GM21723 (cell line): Measurements from ENCODE around the gene CMC1.
A peak's percentile ranks its signal among the peaks of the same experiment; 100 is the strongest.
"Not testable (repeated sequence)": the region's sequence is repeated elsewhere in the genome, so short reads cannot be mapped to it uniquely, and the experiment has no call there.

Source experiments
- ATAC-seq: cut with Tn5 transposase; IDR thresholded peaks from one replicate; pipeline ENCODE4 v1.9.1; 2021; ENCODE audit warnings: mild to moderate bottlenecking, moderate library complexity; ENCODE audit not compliant: unreplicated experiment

The CMC1 gene, protein sequence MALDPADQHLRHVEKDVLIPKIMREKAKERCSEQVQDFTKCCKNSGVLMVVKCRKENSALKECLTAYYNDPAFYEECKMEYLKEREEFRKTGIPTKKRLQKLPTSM

GRCh38 chr3:28241221-28242160 is at the start of gene CMC1:
CMC1 (plus strand) TSS chr3:28241619; CDS start chr3:28241794, 175 bp downstream.
- ATAC-seq: peak; percentile 99

- ATAC-seq: no peak
Measured at GRCh38 chr3:28198161-28198560, 43.3 kb upstream of the CMC1 start.

- ATAC-seq: no peak
Measured at GRCh38 chr3:28198974-28199373, 42.4 kb upstream of the CMC1 start.

DNA sequence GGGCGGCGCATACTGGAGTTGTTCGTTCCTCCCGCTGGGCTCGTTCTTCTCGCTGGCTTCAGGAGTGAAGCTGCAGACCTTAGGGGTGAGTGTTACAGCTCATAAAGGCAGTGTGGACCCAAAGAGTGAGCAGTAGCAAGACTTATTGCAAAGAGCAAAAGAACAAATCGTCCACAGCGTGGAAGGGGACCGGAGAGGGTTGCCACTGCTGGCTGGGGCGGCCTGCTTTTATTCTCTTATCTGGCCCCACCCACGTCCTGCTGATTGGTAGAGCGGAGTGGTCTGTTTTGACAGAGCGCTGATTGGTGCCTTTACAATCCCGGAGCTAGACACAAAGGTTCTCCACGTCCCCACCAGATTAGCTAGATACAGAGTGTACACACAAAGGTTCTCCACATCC is 41.8 kb upstream of the CMC1 start:
- ATAC-seq: not testable (repeated sequence)

DNA sequence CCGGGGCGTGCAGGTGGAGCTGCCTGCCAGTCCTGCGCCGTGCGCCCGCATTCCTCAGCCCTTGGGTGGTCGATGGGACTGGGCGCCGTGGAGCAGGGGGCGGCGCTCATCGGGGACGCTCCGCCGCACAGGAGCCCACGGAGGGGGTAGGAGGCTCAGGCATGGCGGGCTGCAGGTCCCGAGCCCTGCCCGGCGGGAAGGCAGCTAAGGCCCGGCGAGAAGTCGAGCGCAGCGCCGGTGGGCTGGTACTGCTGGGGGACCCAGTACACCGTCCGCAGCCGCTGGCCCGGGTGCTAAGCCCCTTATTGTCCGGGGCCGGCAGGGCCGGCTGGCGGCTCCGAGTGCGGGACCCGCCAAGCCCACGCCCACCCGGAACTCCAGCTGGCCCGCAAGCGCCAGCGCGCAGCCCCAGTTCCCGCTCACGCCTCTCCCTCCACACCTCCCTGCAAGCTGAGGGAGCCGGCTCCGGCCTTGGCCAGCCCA is 41.0 kb upstream of the CMC1 start:
- not testable (repeated sequence) for ATAC-seq

- no peak for ATAC-seq
Measured at GRCh38 chr3:28206479-28206878, 34.9 kb upstream of the CMC1 start.

DNA sequence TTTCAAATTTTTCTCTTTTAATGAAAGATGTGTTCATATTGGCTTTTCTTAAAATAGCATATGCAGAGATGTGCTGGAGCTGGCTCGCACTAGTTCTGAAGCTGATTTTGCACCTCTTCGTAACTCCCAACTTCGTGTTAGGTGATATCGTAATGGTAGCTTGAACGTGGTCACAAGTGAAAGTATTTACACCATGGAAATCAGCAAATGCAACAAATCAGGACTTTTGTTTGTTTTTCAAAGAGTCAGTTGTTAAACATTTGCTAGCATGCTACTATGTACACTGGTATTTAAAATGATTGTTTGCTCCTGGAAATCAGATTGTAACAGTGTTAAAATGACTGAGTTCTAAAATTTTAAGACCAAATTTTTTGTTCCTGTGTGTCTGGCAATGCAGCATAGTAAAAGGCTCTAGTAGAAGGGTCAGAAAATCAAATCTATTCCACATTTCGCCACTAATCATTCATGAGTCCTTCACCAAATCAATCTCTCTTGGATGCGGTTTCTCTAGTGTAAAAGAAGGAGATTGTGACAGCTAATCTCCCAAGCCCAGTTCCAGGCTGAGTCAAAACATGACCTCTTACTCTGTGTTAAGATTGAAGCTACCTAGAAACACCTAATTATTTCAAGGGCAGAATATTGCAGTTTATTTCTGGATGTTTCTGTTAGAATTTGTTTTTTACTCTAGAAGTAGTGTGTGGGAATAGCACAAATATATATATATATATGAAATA is 34.3 kb upstream of the CMC1 start:
- no peak for ATAC-seq

DNA sequence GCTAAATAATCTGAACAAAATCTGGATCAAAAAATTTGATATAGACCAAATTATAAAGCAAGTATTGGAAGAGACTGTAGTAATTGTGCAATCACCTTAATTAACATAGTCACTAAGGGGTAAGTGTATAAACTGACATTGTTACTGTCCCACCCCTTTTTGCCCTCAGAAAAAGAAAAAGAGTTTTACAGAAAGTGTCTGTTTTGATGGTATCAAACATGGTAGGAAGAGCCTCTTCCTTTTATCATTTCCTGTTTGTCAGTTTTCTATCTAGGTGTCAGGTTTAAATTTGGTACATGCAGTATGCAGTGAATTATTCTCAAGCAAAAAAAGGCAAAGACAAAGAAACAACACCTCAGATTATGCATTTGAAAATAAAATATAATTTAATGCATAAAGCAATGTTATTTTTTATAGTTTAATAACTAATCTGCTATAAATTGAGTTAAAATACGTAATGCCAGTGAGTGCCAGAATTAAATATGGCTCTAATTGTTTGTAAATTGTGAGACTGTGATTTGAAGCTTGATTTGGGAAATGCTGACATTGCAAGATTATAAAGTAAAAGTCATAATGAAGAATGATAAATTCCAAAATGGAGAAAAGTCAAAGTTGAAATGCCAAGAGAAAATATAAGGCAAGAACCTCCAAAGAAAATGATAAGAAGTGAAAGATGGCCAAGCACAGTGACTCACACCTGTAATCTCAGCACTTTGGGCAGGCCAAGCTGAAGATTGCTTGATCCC is 30.3 kb upstream of the CMC1 start:
- ATAC-seq: no peak

- no peak for ATAC-seq
Measured at GRCh38 chr3:28212681-28213080, 28.7 kb upstream of the CMC1 start.

GRCh38 chr3:28215407-28215806 is 26.0 kb upstream of the CMC1 start:
- ATAC-seq: no peak

DNA sequence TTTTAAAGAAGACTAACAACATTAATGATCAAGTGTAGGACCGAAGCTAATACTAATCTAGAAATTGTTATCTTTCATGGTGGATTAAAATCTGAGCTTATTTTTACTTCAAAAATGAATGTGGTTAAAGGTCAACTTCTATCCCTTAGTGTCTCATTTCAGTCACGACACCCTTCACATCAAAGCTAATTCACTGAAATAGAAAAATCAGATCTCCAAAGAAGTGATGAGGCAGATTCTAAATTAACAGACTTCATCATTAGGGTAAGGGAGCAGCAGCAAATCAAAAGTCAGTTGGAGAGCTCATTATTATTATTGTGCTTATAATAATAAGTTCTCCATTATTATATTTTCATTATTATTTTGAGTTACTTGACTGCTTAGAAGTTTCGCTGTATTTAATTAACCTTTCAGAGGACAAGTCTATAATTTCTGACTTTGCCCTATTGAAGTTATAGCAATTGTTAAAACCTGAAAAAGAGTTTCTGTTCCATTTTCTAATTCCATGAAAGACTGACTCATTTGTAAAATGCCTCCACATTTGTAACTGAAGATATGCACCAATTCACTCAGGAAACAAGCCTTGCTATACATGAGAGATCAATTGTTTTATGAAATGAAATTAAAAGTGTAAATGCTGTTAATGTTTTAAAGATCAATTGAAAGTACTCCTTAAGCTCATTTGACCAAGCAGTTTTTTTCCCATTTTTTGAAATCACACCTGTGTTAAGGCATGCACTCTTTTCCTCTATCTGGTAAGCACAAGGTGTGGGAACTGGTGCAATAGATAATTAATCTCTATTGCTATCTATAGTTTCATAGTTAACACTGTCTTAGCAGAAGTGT is 23.1 kb upstream of the CMC1 start:
- ATAC-seq: no peak

DNA sequence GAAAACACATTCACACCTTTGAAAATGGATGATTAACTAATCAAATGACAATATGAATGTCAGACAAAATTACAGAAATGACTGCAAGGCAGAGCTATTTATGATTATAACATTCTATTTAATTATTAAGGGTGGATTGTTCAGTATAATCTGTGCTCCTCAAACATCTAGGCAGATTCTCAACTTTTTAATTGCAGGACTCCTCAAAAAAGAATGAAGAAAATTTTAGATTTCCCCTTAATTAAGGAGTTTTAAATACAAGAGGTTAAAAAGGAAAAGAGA is 22.6 kb upstream of the CMC1 start:
- no peak for ATAC-seq

DNA sequence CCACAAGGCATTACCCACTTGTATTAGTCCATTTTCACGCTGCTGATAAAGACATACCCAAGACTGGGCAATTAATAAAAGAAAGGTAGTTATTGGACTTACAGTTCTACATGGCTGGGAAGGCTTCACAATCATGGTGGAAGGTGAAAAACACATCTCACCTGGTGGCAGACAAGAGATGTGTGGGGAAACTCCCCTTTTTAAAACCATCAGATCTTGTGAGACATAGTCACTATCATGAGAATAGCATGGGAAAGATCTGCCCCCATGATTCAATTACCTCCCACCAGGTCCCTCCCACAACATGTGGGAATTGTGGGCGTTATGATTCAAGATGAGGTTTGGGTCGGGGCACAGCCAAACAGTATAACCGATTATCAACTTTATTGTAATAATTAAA is 17.0 kb upstream of the CMC1 start:
- ATAC-seq: no peak

- ATAC-seq: no peak
Measured at GRCh38 chr3:28226020-28226419, 15.4 kb upstream of the CMC1 start.

GRCh38 chr3:28228623-28229022 is 12.8 kb upstream of the CMC1 start:
- no peak for ATAC-seq

DNA sequence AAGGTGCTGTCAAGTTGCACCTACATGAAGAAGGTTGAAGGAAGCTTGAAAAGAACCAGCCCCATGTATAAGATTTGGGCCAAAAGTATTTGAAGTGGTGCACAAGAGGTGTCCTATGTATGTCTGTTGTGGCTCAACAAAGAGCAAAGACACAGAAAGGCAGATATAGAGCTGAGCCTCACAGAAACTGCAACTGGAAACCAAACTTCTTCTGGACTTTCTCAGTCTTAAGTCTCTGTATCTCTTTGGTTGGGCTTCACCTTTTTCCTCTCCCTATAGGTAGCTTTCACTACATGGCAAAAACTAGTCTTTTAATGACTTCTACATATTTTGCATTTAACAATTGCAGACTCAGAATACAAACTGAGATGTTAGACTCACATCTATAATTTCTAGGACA is 8.8 kb upstream of the CMC1 start:
- no peak for ATAC-seq

DNA sequence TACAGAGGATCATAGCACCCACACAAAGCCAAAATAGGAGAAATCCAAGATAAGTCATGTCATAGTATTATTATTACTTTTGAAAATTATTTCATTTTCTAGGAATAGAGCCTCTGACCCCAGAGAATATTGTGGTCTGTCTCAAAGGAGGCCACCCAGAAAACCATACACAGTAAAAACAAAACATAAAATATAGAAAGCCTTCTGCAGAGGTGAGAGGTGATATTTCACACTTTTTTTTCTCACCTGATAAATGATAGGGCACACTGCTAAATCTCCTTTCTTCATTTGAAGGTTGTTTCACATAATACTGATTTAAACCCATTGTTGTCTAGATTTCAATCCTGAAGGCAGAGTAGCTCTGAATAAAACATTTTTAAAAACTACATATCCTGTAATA is 7.0 kb upstream of the CMC1 start:
- no peak for ATAC-seq

- no peak for ATAC-seq
Measured at GRCh38 chr3:28239108-28239507, 2.3 kb upstream of the CMC1 start.

DNA sequence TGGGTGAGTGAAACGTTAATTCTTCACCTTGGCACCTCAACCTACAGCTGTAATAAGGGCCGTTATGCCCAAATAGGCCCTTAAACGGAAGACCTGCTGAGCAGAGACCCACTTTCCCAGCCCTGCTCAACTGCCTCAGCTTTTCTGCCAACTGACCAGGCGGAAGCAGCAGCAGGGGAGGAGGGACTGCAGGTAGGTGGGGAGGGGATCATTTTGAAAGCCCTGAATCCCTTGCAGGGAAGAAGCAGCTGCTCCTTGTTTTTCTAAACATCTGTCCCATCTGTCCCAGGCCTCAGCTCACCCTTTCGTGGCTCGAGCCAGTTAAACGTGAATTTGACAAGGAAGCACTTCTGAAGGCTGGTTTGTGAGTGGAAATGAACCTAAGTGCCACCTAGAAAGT is 978 bp upstream of the CMC1 start:
- ATAC-seq: no peak

GRCh38 chr3:28242519-28242918 is 1.1 kb downstream of the CMC1 start:
- no peak for ATAC-seq
